ENCODE measurements around the gene KCNS3. TPM values are rescaled to one million over a fixed set of nuclear protein-coding genes. Genes with fewer than 3 reads are reported as not detected.
"Not testable (repeated sequence)": the region's sequence is repeated elsewhere in the genome, so short reads cannot be mapped to it uniquely, and the experiment has no call there.

KCNS3 gene
- polyA plus RNA-seq, 12 donors = 4.9 to 22.9 (median 7.2) TPM; not detected in 1

- peak; percentile 55 for DNase-seq
Measured at GRCh38 chr2:17940091-17940630, 61.7 kb downstream of the KCNS3 start.

- DNase-seq = no peak
Measured at GRCh38 chr2:17943444-17943843, 65.0 kb downstream of the KCNS3 start.

DNA sequence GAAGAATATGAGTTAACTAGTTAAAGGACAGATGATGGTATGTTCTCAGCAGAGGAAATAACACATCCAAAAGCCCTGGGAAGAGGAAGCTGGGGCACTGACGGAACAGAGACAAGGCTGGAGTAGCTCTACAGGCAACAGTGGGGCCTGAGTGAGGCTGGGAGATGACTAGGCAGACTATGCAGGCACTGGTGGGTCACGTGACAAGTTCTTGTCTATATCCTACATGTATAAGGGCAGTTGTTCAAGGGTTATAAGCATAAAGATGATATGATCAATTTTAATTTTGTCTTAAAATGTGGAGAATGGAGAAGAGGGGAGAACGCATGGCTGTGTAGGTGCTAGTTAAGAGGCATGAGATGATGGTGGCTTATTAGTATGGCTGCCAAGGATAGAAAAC lies 68.6 kb downstream of the KCNS3 start:
- DNase-seq = no peak

GRCh38 chr2:17950006-17950405 lies 71.5 kb downstream of the KCNS3 start:
- no peak for DNase-seq

GRCh38 chr2:17951563-17951962 lies 73.1 kb downstream of the KCNS3 start:
- no peak for DNase-seq

DNA sequence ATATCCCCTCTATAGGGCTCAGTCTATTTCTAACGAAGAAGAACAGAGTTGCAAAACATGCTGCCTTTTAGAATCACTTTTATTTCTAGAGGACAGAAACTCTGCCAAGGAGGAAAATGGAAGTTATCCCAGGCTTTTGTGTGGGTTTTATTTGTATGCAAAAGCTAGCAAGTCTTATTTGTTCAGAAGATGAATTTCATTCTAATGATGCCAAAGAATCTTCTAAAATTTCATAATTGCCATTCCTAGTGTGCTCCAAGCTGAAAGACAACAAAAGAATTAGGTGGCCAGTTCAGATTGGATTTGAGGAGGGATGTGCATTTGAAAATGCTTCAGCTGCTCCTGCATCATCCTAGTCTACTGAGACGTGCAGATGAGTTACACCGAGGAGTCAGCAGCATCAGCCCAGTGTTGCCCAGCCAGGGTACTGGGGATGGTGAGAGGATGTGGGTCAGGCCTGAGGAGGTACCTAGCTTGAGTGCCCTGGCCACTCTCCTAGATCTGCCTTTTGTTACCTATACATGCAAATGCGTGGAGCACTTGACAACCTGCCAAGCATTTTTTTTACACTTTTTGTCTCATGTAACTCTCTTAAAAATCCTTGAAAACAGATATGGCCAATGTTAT lies 80.1 kb downstream of the KCNS3 start:
- no peak for DNase-seq

DNA sequence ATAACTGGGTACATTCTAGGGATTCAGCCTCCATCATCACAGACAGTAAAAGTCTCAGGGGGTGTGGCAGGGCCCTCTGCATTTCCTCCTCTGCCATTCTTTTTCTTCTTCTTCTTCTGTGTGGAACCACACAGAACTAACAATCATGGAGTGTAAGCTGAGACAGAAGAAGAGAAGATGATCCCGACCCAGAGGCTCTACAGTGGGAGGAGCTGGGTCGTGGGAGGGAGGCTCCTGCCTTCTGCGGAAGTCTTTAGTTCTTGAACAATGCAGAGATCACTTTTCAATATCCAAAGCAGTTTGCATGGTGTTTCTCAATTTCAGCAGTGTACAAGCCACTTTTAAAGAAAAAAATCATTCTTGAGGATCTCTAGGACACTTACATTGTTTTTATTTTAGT lies 80.9 kb downstream of the KCNS3 start:
- no peak for DNase-seq

DNA sequence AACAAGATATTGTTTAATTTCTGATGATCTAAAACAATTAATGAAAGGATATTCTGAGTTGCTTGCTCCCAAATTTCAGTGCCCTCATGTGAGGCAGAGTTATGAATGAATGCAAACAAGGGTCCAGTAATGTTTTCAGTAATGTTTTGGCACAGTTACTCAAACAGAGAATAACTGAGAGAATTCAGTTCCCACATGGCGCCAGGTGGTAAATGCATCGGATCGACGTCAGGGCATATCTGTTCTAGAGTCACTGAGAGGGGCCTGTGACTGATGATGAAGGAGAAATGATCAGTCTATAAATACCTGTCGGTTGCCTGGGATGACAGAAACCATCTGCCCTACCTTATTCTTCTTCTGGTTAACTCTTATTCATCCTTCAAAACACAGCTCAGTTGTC lies 81.4 kb downstream of the KCNS3 start:
- DNase-seq = no peak

DNA sequence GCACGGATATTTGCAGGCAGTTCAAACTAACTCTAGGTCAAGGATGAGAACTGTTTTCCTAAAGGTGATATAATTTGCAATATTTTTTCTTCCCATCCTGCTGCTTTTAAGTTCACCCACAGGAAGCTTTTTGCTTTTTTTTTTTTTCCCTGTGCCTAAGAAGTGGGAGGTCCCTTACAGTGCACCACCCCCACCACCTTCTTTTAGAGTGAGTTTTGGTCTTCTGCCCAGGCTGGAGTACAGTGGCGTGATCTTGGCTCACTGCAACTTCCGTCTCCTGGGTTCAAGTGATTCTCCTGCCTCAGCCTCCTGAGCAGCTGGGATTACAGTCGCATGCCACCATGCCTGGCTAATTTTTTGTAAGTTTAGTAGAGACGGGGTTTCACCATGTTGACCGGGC lies 82.5 kb downstream of the KCNS3 start:
- DNase-seq = no peak

GRCh38 chr2:17961789-17962188 lies 83.3 kb downstream of the KCNS3 start:
- DNase-seq = no peak

DNA sequence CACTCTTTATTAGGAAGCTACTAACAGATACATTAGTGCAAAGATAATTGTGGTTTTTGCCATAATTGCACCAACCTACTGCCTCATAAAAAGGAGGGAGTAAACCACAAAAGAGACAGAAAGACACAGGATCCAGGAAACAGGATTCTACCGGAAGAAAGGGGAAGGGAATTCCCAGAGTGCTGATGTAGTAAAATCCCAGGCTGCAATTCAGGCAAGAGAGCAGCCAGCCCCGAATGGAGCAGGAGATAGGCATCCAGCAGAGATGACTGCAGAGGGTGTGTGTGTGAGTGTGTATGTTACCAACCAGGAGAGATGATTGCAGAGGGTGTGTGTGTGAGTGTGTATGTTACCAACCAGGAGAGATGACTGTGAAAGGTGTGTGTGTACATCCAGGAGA lies 84.4 kb downstream of the KCNS3 start:
- no peak for DNase-seq

DNA sequence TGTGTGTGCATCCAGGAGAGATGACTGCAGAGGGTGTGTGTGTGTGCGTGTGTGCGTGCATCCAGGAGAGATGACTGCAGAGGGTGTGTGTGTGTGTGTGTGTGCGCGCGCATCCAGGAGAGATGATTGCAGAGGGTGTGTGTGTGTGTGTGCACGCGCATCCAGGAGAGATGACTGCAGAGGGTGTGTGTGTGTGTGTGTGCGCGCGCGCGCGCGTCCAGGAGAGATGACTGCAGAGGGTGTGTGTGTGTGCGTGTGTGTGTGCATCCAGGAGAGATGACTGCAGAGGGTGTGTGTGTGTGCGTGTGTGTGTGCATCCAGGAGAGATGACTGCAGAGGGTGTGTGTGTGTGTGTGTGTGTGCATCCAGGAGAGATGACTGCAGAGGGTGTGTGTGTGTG lies 85.1 kb downstream of the KCNS3 start:
- DNase-seq = not testable (repeated sequence)

DNA sequence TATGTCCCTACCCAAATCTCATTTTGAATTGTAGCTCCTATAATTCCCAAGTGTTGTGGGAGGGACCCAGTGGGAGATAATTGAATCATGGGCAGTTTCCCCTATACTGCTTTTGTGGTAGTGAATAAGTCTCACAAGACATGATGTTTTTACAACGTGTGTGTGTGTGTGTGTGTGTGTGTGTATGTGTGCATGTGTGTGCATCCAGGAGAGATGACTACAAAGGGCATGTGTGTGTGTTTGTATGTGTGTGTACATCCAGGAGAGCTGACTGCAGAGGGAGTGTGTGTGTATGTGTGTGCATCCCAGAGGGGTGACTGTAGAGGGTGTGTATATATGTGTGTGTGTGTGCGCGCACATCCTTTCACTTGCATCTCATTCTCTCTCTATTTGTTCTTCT lies 86.7 kb downstream of the KCNS3 start:
- DNase-seq = no peak

- no peak for DNase-seq
Measured at GRCh38 chr2:17966798-17967197, 88.3 kb downstream of the KCNS3 start.

GRCh38 chr2:17969661-17970060 lies 91.2 kb downstream of the KCNS3 start:
- no peak for DNase-seq

DNA sequence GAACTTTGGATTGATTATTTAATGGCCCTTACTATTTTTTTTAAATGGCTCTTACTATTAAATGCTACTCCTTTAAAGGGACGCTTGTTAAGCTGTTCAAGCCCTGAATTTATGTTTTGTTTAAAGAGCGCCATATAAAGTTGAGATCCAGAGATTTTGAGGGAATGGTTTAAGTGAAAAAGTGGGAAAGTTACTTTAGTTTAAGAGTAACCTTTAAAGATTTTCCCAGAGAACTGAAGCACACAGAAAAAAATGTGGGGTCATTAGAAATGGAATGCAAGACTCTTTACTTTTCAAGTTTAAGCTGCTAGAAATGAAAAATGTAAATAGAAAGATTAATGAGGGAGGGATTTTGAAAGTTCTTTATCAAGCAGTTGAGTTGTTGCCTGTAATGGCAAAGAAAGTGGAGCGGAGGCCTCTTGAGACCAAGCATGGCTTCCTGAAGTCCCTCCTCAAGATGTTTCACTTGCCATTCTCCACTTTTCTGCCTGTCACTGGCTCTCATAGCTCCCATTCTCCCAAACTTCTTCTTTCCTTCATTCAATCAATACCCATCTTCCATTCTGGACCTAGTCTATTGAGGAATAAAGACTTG lies 93.2 kb downstream of the KCNS3 start:
- no peak for DNase-seq

DNA sequence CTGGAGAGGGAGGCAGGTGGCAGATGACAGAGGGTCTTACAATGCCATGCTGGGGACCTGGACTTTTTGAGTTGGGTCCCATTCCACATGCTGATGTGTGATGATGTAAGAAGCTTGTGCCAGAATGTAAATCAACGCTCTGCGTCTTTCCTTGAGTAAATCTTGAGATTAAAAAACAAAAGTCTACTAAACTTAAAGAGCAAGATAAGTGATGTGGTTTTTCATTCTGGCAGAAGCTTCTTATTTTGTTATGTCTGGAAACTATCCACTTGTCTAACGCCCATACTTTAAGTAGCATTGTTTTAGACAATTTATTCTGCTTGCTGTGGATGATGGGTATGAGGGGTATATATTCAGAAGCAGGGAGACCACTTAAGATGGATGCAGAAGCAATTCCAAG lies 94.5 kb downstream of the KCNS3 start:
- no peak for DNase-seq

GRCh38 chr2:17975401-17975800 lies 96.9 kb downstream of the KCNS3 start:
- DNase-seq = no peak

DNA sequence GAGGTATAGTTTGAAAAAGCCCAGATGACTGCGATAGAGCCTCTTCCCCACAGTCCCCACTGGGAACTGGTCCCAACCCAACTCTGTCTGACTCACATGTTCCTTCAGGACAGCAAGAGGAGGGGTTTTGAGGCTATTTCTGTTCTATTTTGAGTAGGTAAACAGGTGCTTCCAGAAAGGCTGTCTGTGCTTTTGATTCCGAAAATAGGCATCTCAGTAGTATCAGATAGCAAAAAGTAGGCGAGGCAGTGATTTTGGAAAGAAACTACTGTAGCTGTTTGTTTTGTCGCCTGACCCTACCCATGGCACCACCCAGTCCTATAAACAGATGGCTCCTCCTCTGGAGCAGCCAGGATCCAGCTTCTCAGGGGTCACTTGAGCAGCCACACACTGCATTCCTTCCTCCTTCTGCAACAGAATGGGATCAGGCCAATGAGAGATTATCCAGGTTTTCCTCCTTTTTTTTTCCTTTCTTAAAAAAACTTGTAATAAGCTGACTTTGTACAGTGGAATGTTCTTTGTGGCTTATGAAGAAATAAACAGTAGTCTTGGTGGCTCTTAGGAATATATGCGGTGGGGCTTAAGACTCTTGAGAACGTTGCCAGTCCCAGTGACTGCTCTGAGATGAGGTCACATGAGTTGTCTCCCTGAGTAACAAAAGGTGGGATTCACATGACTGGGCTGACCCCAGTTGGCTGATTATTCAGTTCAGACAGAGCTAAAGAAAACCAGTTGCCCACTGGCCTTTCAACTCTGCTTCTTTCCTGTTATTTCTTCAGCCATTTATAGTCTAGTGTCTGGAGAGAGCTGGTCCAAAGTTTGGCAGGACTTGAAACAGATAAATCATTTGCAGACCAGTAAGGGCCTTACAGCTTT lies 98.6 kb downstream of the KCNS3 start:
- DNase-seq = no peak

DNA sequence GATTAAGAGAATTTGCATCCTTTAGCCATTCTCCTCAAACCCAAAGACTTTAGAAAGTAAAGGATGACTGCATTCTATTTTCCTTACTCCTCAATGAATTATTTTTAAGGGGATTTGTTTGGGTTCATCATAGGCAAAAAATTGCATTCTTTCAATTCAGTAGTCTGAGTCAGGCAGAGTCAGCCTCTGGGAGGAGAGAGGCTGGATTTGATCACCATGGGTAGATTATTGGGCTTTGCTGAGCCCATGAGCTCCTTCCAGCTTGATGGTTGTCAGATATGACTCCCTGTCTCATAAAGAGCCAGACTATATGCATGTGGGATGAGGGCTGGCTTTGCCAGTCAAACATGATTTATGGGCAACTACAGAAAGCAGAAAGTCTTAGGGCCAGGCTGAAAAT lies 101.2 kb downstream of the KCNS3 start:
- DNase-seq = no peak

GRCh38 chr2:17981936-17982335 lies 103.5 kb downstream of the KCNS3 start:
- DNase-seq = no peak

All from muscle of arm (tissue), 12 donors.